ENCODE measurements around the gene UBR3. TPM values are rescaled to one million over a fixed set of nuclear protein-coding genes. Genes with fewer than 3 reads are reported as not detected.

UBR3 gene
- total and polyA plus RNA-seq, 10 donors: 7.2 to 119 (median 54.3) TPM

- Histone ChIP-seq H3K36me3 (peaks cover 0 to 54% (median 22%) of the 10 kb centered on the region in 6 donors), H3K27me3 (replicated peaks in 1 of 7) (no peaks in the 10 kb centered on the region), H3K4me3 (no peak overlapping the region), H3K9me3 (peaks cover 6 to 27% (median 25%) of the 10 kb centered on the region in 8 donors), H3K4me1 (peaks cover 0 to 4% (median 0%) of the 10 kb centered on the region in 6 donors), H3K27ac (no peak overlapping the region)
- no peak for DNase-seq
- WGBS, 5 donors: 90 to 94% (median 93%) methylated on average over 4 of the region's 4 CpGs
- intact Hi-C loops (cut with DNase I; ENCODE audit: low total_unique reads): no loop called here
- TF ChIP-seq POLR2A (IDR thresholded peaks at IDR 0.05) (no peak), CTCF (IDR thresholded peaks at IDR 0.05 in 8 of 11, conservative IDR thresholded peaks at IDR 0.05 in 3 of 11) (no peak), POLR2AphosphoS5 (IDR thresholded peaks at IDR 0.05) (no peak)
Observed at GRCh38 chr2:169980001-169980400, 152.7 kb downstream of the UBR3 start.

GRCh38 chr2:169980643-169981042 is 153.4 kb downstream of the UBR3 start:
- H3K36me3 ChIP-seq: peaks cover 0 to 48% (median 21%) of the 10 kb centered on the region in 6 donors
- H3K4me3 ChIP-seq: no peak overlapping the region
- TF ChIP-seq POLR2AphosphoS5 (IDR thresholded peaks at IDR 0.05): no peak
- no peaks in the 10 kb centered on the region for H3K27me3 ChIP-seq (replicated peaks in 1 of 7)
- intact Hi-C loops (cut with DNase I; ENCODE audit: low total_unique reads): no loop called here
- WGBS, 5 donors: 66 to 88% (median 79%) methylated on average over 2 of the region's 2 CpGs
- DNase-seq: no peak
- H3K9me3 ChIP-seq: peaks cover 6 to 21% (median 18%) of the 10 kb centered on the region in 8 donors
- H3K27ac ChIP-seq: no peak overlapping the region
- peaks cover 0 to 4% (median 0%) of the 10 kb centered on the region in 6 donors for H3K4me1 ChIP-seq

- Histone ChIP-seq H3K27me3 (replicated peaks in 1 of 7) (no peaks in the 10 kb centered on the region), H3K4me1 (peaks cover 0 to 4% (median 0%) of the 10 kb centered on the region in 6 donors), H3K4me3 (no peak overlapping the region), H3K9me3 (no peaks in the 10 kb centered on the region), H3K27ac (no peak overlapping the region), H3K36me3 (peaks cover 0 to 48% (median 17%) of the 10 kb centered on the region in 6 donors)
- WGBS, 5 donors: 0 to 50% (median 0%) methylated on average over 1 of the region's 1 CpG
- no peak for TF ChIP-seq POLR2AphosphoS5 (IDR thresholded peaks at IDR 0.05)
- TF ChIP-seq CTCF (IDR thresholded peaks at IDR 0.05 in 8 of 11, conservative IDR thresholded peaks at IDR 0.05 in 3 of 11): no peak
- TF ChIP-seq POLR2A (IDR thresholded peaks at IDR 0.05): no peak
- intact Hi-C loops (cut with DNase I; ENCODE audit: low total_unique reads): no loop called here
- no peak for DNase-seq
Observed at GRCh38 chr2:169982929-169983328, 155.7 kb downstream of the UBR3 start.

GRCh38 chr2:169983506-169983905 is 156.3 kb downstream of the UBR3 start:
- DNase-seq: no peak
- H3K27ac ChIP-seq: no peak overlapping the region
- WGBS, 5 donors: 94 to 98% (median 97%) methylated on average over 3 of the region's 3 CpGs
- H3K36me3 ChIP-seq: peaks cover 0 to 46% (median 18%) of the 10 kb centered on the region in 6 donors
- intact Hi-C loops (cut with DNase I; ENCODE audit: low total_unique reads): no loop called here
- no peak overlapping the region for H3K4me3 ChIP-seq
- TF ChIP-seq CTCF (IDR thresholded peaks at IDR 0.05 in 8 of 11, conservative IDR thresholded peaks at IDR 0.05 in 3 of 11): no peak
- no peak for TF ChIP-seq POLR2AphosphoS5 (IDR thresholded peaks at IDR 0.05)
- no peak for TF ChIP-seq POLR2A (IDR thresholded peaks at IDR 0.05)
- no peaks in the 10 kb centered on the region for H3K9me3 ChIP-seq
- peaks cover 0 to 4% (median 0%) of the 10 kb centered on the region in 6 donors for H3K4me1 ChIP-seq
- no peaks in the 10 kb centered on the region for H3K27me3 ChIP-seq (replicated peaks in 1 of 7)

- no peak overlapping the region for H3K4me3 ChIP-seq
- intact Hi-C loops (cut with DNase I; ENCODE audit: low total_unique reads): no loop called here
- no peak for DNase-seq
- H3K9me3 ChIP-seq: no peaks in the 10 kb centered on the region
- H3K27me3 ChIP-seq (replicated peaks in 1 of 7): no peaks in the 10 kb centered on the region
- TF ChIP-seq CTCF (IDR thresholded peaks at IDR 0.05 in 8 of 11, conservative IDR thresholded peaks at IDR 0.05 in 3 of 11) (no peak), POLR2A (IDR thresholded peaks at IDR 0.05) (no peak), POLR2AphosphoS5 (IDR thresholded peaks at IDR 0.05) (no peak)
- H3K4me1 ChIP-seq: peaks cover 0 to 4% (median 0%) of the 10 kb centered on the region in 6 donors
- no peak overlapping the region for H3K27ac ChIP-seq
- peaks cover 0 to 46% (median 17%) of the 10 kb centered on the region in 6 donors for H3K36me3 ChIP-seq
Observed at GRCh38 chr2:169984145-169984544, 156.9 kb downstream of the UBR3 start.
